SK-N-MC (cell line): ENCODE results near the gene BBLN.

Source experiments
- EZH2 ChIP-seq: fragments of 200-600 bp; sonication (generic); IDR thresholded peaks from one replicate; pipeline ENCODE4 v1.6.1; 2017; ENCODE audit warnings: antibody characterized with exemption
- POLR2AphosphoS5 ChIP-seq: IDR thresholded peaks from 2 replicates; pipeline ENCODE4 v1.6.1; 2012; ENCODE audit warnings: mild to moderate bottlenecking, low read depth, low read length, borderline replicate concordance

DNA sequence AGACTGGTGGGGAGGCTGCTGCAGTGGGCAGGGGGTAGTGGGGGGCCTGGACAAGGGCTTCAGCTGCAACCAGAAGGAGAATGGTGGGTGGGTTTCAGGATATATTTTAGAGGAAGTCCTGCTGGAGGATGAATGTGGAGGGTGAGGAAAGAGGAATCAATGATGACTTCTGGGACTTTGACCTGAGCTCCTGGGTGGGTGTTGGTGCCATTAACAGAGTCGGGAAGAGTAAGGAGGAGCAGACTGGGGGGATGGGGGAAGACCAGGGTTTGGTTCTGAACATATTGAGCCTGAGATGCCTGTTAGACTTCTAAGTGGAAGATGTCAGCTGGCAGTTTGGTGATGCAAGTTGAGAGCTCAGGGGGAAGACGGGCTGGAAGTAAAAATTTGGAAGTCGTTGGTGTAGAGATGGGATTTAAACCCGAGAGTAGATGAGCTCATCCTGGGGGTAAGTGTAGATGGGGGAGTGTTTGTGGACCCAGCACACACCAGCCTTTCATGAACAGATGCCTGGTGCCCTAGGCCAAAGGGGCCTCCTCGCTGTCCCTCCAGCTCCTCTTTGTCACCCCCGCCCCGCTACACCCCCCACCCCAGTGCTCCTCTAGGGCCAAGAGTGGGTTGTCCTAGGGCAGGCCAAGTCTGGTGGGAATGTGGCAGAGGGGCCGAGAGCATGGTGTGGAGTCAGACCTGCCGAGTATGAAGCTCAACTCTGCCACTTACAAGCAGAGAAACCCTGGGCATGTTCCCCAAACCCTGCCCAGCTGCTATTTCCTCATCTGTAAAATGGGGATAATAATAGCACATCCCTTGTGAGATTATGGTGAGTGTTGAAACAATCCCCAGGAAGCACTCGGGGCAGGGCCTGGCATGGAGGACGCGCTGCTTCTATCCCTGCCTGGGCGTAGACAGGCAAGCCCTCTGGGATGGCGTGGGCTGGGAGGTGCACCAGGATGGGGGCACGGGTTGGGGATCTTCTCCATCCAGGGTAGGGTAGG lies 47.1 kb downstream of the BBLN start:
- TF ChIP-seq EZH2 (no peak), POLR2AphosphoS5 (no peak)
